HepG2 (cell line): ENCODE results near the gene CCDC158. TPM values are rescaled to one million over a fixed set of nuclear protein-coding genes. Genes with fewer than 3 reads are reported as not detected.

Source experiments
- ARID3A ChIP-seq: IDR thresholded peaks from 2 replicates; pipeline ENCODE4 v1.6.1; 2012; ENCODE audit warnings: low read depth, low read length, improper control_type of control experiment
- ATF4 ChIP-seq, 2 experiments: fragments of 450-650 bp in 1 of 2; sonication (generic) in 1 of 2; formaldehyde crosslinking; IDR thresholded peaks; 2 replicates each; pipeline versions ENCODE4 v1.5.0 to v1.8.0; 2020 to 2022; ENCODE audit warnings: mild to moderate bottlenecking in 1 of 2, missing genetic modification reagents in 1 of 2
- DMAP1 ChIP-seq: IDR thresholded peaks from 2 replicates; pipeline ENCODE4 v1.6.1; 2016
- MED13 ChIP-seq: sonication (generic); formaldehyde crosslinking; IDR thresholded peaks from 2 replicates; pipeline ENCODE4 v1.5.0; 2020; ENCODE audit warnings: missing genetic modification reagents
- MEF2D ChIP-seq: sonication (generic); formaldehyde crosslinking; IDR thresholded peaks from 2 replicates; pipeline ENCODE4 v1.5.1; 2020; ENCODE audit warnings: mild to moderate bottlenecking, missing genetic modification reagents
- NAIF1 ChIP-seq: sonication (generic); formaldehyde crosslinking; IDR thresholded peaks from 2 replicates; pipeline ENCODE4 v1.5.0; 2020; ENCODE audit warnings: mild to moderate bottlenecking, missing genetic modification reagents, borderline replicate concordance
- NFKB2 ChIP-seq: sonication (generic); formaldehyde crosslinking; IDR thresholded peaks from 2 replicates; pipeline ENCODE4 v1.4.0; 2020; ENCODE audit warnings: missing genetic modification reagents, borderline replicate concordance
- NR2F1 ChIP-seq, 2 experiments: fragments of 450-650 bp in 1 of 2; formaldehyde crosslinking in 1 of 2; IDR thresholded peaks; 2 replicates each; pipeline versions ENCODE4 v1.5.0 to v1.6.1; 2016 to 2020; ENCODE audit warnings: mild to moderate bottlenecking in 1 of 2, missing compliant biosample characterization in 1 of 2, missing genetic modification reagents in 1 of 2, moderate library complexity in 1 of 2
- POGZ ChIP-seq: sonication (generic); formaldehyde crosslinking; IDR thresholded peaks from 2 replicates; pipeline ENCODE4 v1.4.0; 2020; ENCODE audit warnings: mild to moderate bottlenecking, missing genetic modification reagents
- SKI ChIP-seq: fragments of 450-650 bp; IDR thresholded peaks from one replicate; pipeline ENCODE4 v1.6.1; 2018; ENCODE audit warnings: mild to moderate bottlenecking; ENCODE audit not compliant: partially characterized antibody
- SPEN ChIP-seq: sonication (generic); formaldehyde crosslinking; IDR thresholded peaks from 2 replicates; pipeline ENCODE4 v1.5.1; 2020; ENCODE audit warnings: low read depth, mild to moderate bottlenecking, missing genetic modification reagents
- TRIM24 ChIP-seq: sonication (generic); formaldehyde crosslinking; IDR thresholded peaks from 2 replicates; pipeline ENCODE4 v1.8.0; 2022; ENCODE audit warnings: mild to moderate bottlenecking, missing genetic modification reagents
- YEATS2 ChIP-seq: sonication (generic); formaldehyde crosslinking; IDR thresholded peaks from 2 replicates; pipeline ENCODE4 v1.4.0; 2020; ENCODE audit warnings: missing genetic modification reagents, borderline replicate concordance
- ZFYVE20 ChIP-seq: sonication (generic); formaldehyde crosslinking; IDR thresholded peaks from 2 replicates; pipeline ENCODE4 v1.8.0; 2023; ENCODE audit warnings: low read depth, mild to moderate bottlenecking, moderate library complexity, missing genetic modification reagents, borderline replicate concordance
- ZNF282 ChIP-seq: fragments of 450-650 bp; IDR thresholded peaks from 2 replicates; pipeline ENCODE4 v1.6.1; 2018; ENCODE audit not compliant: partially characterized antibody
- ZNF33B ChIP-seq: sonication (generic); formaldehyde crosslinking; IDR thresholded peaks from 2 replicates; pipeline ENCODE4 v1.5.1; 2020; ENCODE audit warnings: mild to moderate bottlenecking, missing genetic modification reagents
- ZNF468 ChIP-seq: sonication (generic); formaldehyde crosslinking; IDR thresholded peaks from 2 replicates; pipeline ENCODE4 v1.8.0; 2022; ENCODE audit warnings: mild to moderate bottlenecking, moderate library complexity, missing genetic modification reagents
- polyA plus RNA-seq, 8 experiments: library from polyadenylated mRNA; depleted of rRNA in 3 of 8; stranded (reverse) in 7 of 8; unstranded in 1 of 8; fragments of >200 nt; fragmentation: Illumina TruSeq in 4 of 8; extraction: Trizol in 4 of 8; gene quantifications; 2 replicates each; pipeline versions ENCODE4 v1.2.1 to v1.2.3, GENCODE V29; 2011 to 2016; ENCODE audit warnings: low read depth in 4 of 8, missing spikeins in 1 of 8, mixed read lengths in 1 of 8; ENCODE audit not compliant: insufficient read depth in 1 of 8
- total RNA-seq, 5 experiments: library from RNA; depleted of rRNA; stranded (reverse); fragments of >200 nt; fragmentation: Illumina TruSeq; extraction: Trizol; gene quantifications; 2 replicates each; pipeline ENCODE4 v1.2.3, GENCODE V29; 2016; ENCODE audit warnings: low read depth in 1 of 5
- TF ChIP-seq, protein P1 (sequence below): sonication (generic); formaldehyde crosslinking; IDR thresholded peaks from 2 replicates; pipeline ENCODE4 v1.5.1; 2020; ENCODE audit warnings: missing genetic modification reagents, mild to moderate bottlenecking, borderline replicate concordance
- TF ChIP-seq, protein P2 (sequence below): sonication (generic); formaldehyde crosslinking; IDR thresholded peaks from 2 replicates; pipeline ENCODE4 v1.9.0; 2022; ENCODE audit warnings: low read depth, missing genetic modification reagents
- TF ChIP-seq, protein P3 (sequence below): IDR thresholded peaks from 2 replicates; pipeline ENCODE4 v1.6.1; 2012; ENCODE audit warnings: low read length, improper control_type of control experiment

CCDC158 gene
- total and polyA plus RNA-seq, 2 of the 13 experiments (the other 11 are each of a cell fraction or from before 2014, with no cell fraction given): not detected

DNA sequence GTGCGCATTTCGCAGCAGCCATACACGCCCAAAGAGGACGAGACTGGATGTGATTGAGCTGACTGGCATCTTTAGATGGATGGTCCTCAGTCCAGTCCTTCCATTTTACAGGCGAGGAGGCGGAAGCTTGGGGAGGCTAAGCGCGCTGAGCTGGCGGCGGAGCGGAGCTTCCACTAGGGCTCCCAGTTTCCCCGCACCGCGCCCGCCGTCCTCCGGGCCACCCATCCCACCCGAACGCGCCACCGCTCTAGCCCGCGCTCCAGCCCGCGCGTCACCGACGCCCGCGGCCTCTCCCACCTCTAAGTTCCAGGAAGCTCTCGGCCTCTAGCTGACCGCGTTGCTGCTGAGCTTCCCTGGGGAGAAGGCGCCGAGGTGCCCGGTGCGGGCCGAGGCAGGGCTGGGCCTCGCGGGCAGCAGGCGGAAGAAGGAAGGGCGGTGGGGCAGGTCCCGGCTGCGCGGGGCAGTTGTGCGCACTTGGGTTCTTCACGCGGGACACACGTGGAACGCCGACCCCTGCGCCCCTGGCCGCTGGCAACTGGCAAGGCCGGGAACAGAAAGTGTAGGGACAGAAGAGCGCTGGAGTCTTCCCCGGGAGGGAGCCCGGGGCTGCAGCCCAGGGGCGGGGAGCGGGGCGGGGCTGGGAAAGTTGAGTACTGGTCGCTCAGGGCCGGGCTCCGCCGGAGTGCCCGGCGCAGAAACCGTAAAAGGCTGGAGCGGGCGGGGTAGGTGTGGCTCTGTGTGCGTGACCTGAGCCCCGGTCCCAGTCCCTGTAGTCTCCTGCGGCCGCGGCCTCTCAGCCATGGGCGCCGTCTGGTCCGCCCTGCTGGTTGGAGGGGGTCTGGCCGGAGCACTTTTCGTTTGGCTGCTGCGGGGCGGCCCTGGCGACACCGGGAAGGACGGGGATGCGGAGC, 114.7 kb downstream of the CCDC158 start, which contains the start of gene STBD1 (continued):
- TF ChIP-seq NFKB2 (CRISPR knock-in tag) (peak; percentile 85; the same call in 1 of the 2 replicates), SKI (no peak), ZNF468 (CRISPR knock-in tag) (no peak), YEATS2 (CRISPR knock-in tag) (peak; percentile 64; the same call in 1 of the 2 replicates), ZNF282 (no peak), NAIF1 (peak; percentile 98), DMAP1 (peak; percentile 69; the same call in 1 of the 2 replicates), MED13 (peak; percentile 66; the same call in 1 of the 2 replicates), ARID3A (no peak), POGZ (no peak), MEF2D (CRISPR knock-in tag) (no peak), NR2F1 (CRISPR knock-in tag; IDR thresholded peaks at IDR 0.05) (no peak), ZNF33B (CRISPR knock-in tag) (no peak), TRIM24 (CRISPR knock-in tag) (no peak), SPEN (no peak), ATF4 (CRISPR knock-in tag; IDR thresholded peaks at IDR 0.05) (peak in 1 of 2 experiments; percentile 50; a peak in 1 of 4 replicates), ZFYVE20 (no peak)
- TF ChIP-seq, protein P1, sequence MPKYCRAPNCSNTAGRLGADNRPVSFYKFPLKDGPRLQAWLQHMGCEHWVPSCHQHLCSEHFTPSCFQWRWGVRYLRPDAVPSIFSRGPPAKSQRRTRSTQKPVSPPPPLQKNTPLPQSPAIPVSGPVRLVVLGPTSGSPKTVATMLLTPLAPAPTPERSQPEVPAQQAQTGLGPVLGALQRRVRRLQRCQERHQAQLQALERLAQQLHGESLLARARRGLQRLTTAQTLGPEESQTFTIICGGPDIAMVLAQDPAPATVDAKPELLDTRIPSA (CRISPR knock-in tag): no peak
- TF ChIP-seq, protein P2, sequence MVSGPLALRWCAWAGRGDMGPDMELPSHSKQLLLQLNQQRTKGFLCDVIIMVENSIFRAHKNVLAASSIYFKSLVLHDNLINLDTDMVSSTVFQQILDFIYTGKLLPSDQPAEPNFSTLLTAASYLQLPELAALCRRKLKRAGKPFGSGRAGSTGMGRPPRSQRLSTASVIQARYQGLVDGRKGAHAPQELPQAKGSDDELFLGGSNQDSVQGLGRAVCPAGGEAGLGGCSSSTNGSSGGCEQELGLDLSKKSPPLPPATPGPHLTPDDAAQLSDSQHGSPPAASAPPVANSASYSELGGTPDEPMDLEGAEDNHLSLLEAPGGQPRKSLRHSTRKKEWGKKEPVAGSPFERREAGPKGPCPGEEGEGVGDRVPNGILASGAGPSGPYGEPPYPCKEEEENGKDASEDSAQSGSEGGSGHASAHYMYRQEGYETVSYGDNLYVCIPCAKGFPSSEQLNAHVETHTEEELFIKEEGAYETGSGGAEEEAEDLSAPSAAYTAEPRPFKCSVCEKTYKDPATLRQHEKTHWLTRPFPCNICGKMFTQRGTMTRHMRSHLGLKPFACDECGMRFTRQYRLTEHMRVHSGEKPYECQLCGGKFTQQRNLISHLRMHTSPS: peak; percentile 60; the same call in 1 of the 2 replicates
- TF ChIP-seq, protein P3, sequence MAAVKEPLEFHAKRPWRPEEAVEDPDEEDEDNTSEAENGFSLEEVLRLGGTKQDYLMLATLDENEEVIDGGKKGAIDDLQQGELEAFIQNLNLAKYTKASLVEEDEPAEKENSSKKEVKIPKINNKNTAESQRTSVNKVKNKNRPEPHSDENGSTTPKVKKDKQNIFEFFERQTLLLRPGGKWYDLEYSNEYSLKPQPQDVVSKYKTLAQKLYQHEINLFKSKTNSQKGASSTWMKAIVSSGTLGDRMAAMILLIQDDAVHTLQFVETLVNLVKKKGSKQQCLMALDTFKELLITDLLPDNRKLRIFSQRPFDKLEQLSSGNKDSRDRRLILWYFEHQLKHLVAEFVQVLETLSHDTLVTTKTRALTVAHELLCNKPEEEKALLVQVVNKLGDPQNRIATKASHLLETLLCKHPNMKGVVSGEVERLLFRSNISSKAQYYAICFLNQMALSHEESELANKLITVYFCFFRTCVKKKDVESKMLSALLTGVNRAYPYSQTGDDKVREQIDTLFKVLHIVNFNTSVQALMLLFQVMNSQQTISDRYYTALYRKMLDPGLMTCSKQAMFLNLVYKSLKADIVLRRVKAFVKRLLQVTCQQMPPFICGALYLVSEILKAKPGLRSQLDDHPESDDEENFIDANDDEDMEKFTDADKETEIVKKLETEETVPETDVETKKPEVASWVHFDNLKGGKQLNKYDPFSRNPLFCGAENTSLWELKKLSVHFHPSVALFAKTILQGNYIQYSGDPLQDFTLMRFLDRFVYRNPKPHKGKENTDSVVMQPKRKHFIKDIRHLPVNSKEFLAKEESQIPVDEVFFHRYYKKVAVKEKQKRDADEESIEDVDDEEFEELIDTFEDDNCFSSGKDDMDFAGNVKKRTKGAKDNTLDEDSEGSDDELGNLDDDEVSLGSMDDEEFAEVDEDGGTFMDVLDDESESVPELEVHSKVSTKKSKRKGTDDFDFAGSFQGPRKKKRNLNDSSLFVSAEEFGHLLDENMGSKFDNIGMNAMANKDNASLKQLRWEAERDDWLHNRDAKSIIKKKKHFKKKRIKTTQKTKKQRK: no peak
